GM23338 (cell line): ENCODE results near the gene KLK13. TPM values are rescaled to one million over a fixed set of nuclear protein-coding genes. Genes with fewer than 3 reads are reported as not detected.

ENCODE experiments used
- ATAC-seq: fragments of 200-7000 bp; cut with Tn5 transposase; 3 replicates; pipeline ENCODE4 v1.9.1; 2020
- DNase-seq: peaks from one replicate; pipeline ENCODE4 v3.0.0-alpha.2; 2015; ENCODE audit warnings: low spot score
- H2AFZ ChIP-seq: fragments of 200-600 bp; sonication (generic); 2 replicates; pipeline ENCODE4 v1.8.0; 2016; ENCODE audit warnings: antibody characterized with exemption, mild to moderate bottlenecking, moderate library complexity
- H3F3A ChIP-seq: fragments of 200-600 bp; sonication (generic); replicated peaks from 2 replicates; pipeline ENCODE4 v1.8.0; 2017; ENCODE audit warnings: antibody characterized with exemption, mixed run types, low read depth
- H3K27ac ChIP-seq: fragments of 200-600 bp; sonication (generic); 2 replicates; pipeline ENCODE4 v1.6.1; 2016; ENCODE audit warnings: low read depth
- H3K27me3 ChIP-seq: fragments of 200-600 bp; sonication (generic); 2 replicates; pipeline ENCODE4 v1.8.0; 2016; ENCODE audit warnings: mild to moderate bottlenecking, mixed run types, moderate library complexity; ENCODE audit not compliant: insufficient read depth
- H3K36me3 ChIP-seq: fragments of 200-600 bp; sonication (generic); 2 replicates; pipeline ENCODE4 v1.8.0; 2016; ENCODE audit warnings: mild to moderate bottlenecking; ENCODE audit not compliant: insufficient read depth
- H3K4me1 ChIP-seq: fragments of 200-600 bp; sonication (generic); 2 replicates; pipeline ENCODE4 v1.8.0; 2016; ENCODE audit warnings: mild to moderate bottlenecking, moderate library complexity; ENCODE audit not compliant: insufficient read depth
- H3K4me2 ChIP-seq: fragments of 200-600 bp; sonication (generic); 2 replicates; pipeline ENCODE4 v1.7.1; 2017; ENCODE audit warnings: mixed run types
- H3K4me3 ChIP-seq: fragments of 200-600 bp; sonication (generic); 2 replicates; pipeline ENCODE4 v1.6.1; 2016; ENCODE audit warnings: mixed run types
- H3K79me2 ChIP-seq: fragments of 200-600 bp; sonication (generic); replicated peaks from 2 replicates; pipeline ENCODE4 v1.8.0; 2017; ENCODE audit warnings: mild to moderate bottlenecking; ENCODE audit not compliant: insufficient read depth
- H3K9me2 ChIP-seq: fragments of 200-600 bp; sonication (generic); 2 replicates; pipeline ENCODE4 v1.8.0; 2017; ENCODE audit not compliant: insufficient read depth
- H4K20me1 ChIP-seq: fragments of 200-600 bp; sonication (generic); replicated peaks from 2 replicates; pipeline ENCODE4 v1.8.0; 2017; ENCODE audit warnings: mild to moderate bottlenecking; ENCODE audit not compliant: insufficient read depth
- H3K27ac Mint-ChIP-seq: 2 replicates; pipeline ENCODE4 v1.8.0; 2020; ENCODE audit warnings: inconsistent platforms, mild to moderate bottlenecking, moderate library complexity, mixed read lengths
- H3K27me3 Mint-ChIP-seq: 3 replicates; pipeline ENCODE4 v1.8.0; 2022; ENCODE audit warnings: low read depth, mild to moderate bottlenecking, moderate library complexity, mixed read lengths, inconsistent platforms; ENCODE audit not compliant: insufficient read depth, poor library complexity
- H3K36me3 Mint-ChIP-seq: 3 replicates; pipeline ENCODE4 v1.8.0; 2021; ENCODE audit warnings: low read depth, mild to moderate bottlenecking, inconsistent platforms, moderate library complexity, mixed read lengths
- H3K4me1 Mint-ChIP-seq: 3 replicates; pipeline ENCODE4 v1.8.0; 2020; ENCODE audit warnings: mild to moderate bottlenecking, inconsistent platforms, mixed read lengths
- H3K4me3 Mint-ChIP-seq: 3 replicates; pipeline ENCODE4 v1.8.0; 2021; ENCODE audit warnings: moderate library complexity, mild to moderate bottlenecking, inconsistent platforms, mixed read lengths
- H3K9me3 Mint-ChIP-seq: 3 replicates; pipeline ENCODE4 v1.8.0; 2020; ENCODE audit warnings: moderate library complexity, mild to moderate bottlenecking, inconsistent platforms, mixed read lengths
- CREB1 ChIP-seq: fragments of 250-450 bp; sonication (Bioruptor Pico); IDR thresholded peaks from 2 replicates; pipeline ENCODE4 v1.5.0; 2020; ENCODE audit warnings: low read depth, mild to moderate bottlenecking, moderate library complexity
- EZH2 ChIP-seq: fragments of 200-600 bp; sonication (generic); IDR thresholded peaks from one replicate; pipeline ENCODE4 v1.8.0; 2017; ENCODE audit warnings: antibody characterized with exemption, mild to moderate bottlenecking, low read depth; ENCODE audit not compliant: unreplicated experiment
- EZH2phosphoT487 ChIP-seq: fragments of 200-600 bp; sonication (generic); IDR thresholded peaks from one replicate; pipeline ENCODE4 v1.8.1; 2018; ENCODE audit warnings: antibody characterized with exemption; ENCODE audit not compliant: unreplicated experiment
- JUNB ChIP-seq: IDR thresholded peaks from one replicate; pipeline ENCODE4 v1.6.1; 2016; ENCODE audit warnings: antibody characterized with exemption; ENCODE audit not compliant: unreplicated experiment
- NANOG ChIP-seq: IDR thresholded peaks from 2 replicates; pipeline ENCODE4 v1.6.1; 2016; ENCODE audit warnings: antibody characterized with exemption, borderline replicate concordance
- POLR2AphosphoS5 ChIP-seq: IDR thresholded peaks from 2 replicates; pipeline ENCODE4 v1.6.1; 2016; ENCODE audit warnings: antibody characterized with exemption, low read depth
- STAT1 ChIP-seq: IDR thresholded peaks from one replicate; pipeline ENCODE4 v1.6.1; 2016; ENCODE audit warnings: antibody characterized with exemption; ENCODE audit not compliant: unreplicated experiment
- ZNF114 ChIP-seq: fragments of 250-450 bp; sonication (Bioruptor Pico); IDR thresholded peaks from 2 replicates; pipeline ENCODE4 v1.5.0; 2020; ENCODE audit warnings: mild to moderate bottlenecking, moderate library complexity
- ZNF331 ChIP-seq: fragments of 250-450 bp; sonication (Bioruptor Pico); IDR thresholded peaks from 2 replicates; pipeline ENCODE4 v1.5.0; 2020; ENCODE audit warnings: low read depth, mild to moderate bottlenecking, moderate library complexity
- polyA plus RNA-seq: library from polyadenylated mRNA; unstranded; fragments of >200 nt; fragmentation: Nextera tagmentation; extraction: Ambion mirVana; gene quantifications from 2 replicates; pipeline ENCODE4 v1.2.1, GENCODE V29; 2016
- total RNA-seq: library from RNA; depleted of rRNA; stranded (reverse); fragments of >200 nt; shearing (Covaris generic); gene quantifications from 2 replicates; pipeline ENCODE4 v1.2.3, GENCODE V29; 2014
- TF ChIP-seq, protein P1 (sequence below): IDR thresholded peaks from one replicate; pipeline ENCODE4 v1.6.1; 2018; ENCODE audit warnings: antibody characterized with exemption; ENCODE audit not compliant: unreplicated experiment
- TF ChIP-seq, protein P2 (sequence below), 2 experiments: fragments of 200-600 bp in 1 of 2; sonication (generic) in 1 of 2; conservative IDR thresholded peaks; 2 replicates each; pipeline versions ENCODE4 v1.5.1 to v1.6.1; 2016 to 2017; ENCODE audit warnings: antibody characterized with exemption in 2 of 2, low read depth in 2 of 2, mild to moderate bottlenecking in 2 of 2, moderate library complexity in 1 of 2
- TF ChIP-seq, protein P3 (sequence below): fragments of 250-450 bp; sonication (Bioruptor Pico); IDR thresholded peaks from 2 replicates; pipeline ENCODE4 v1.5.0; 2020; ENCODE audit warnings: mild to moderate bottlenecking, moderate library complexity
- TF ChIP-seq, protein P4 (sequence below): IDR thresholded peaks from 2 replicates; pipeline ENCODE4 v1.6.1; 2016; ENCODE audit warnings: antibody characterized with exemption

KLK13 gene
- total and polyA plus RNA-seq, 2 experiments from 2014 or later = 4.5 to 5.7 TPM

DNA sequence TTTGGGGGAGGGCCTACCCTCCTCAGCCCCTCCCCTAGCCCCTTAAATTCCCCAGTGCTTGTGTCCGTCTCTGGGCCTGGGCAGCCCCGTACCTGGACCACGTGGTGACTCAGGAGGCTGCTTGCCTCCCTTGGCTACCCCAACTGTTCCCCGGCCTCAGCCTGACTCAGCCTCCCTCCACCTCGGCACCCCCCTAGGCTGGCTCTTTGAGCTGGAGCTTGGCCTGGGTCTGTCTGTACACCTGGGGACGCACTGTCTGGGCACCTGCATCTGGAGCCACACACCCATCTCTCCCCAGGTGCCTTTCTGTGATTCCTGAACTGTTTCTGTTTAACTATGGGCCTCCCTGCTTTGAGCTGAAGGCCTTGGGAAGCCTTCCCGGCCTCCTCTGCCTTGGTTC is 19.6 kb upstream of the KLK13 start:
- Histone ChIP-seq H3K4me1 (no peaks in the 10 kb centered on the region), H3F3A (no peaks in the 10 kb centered on the region), H3K4me2 (no peak overlapping the region), H3K79me2 (no peaks in the 10 kb centered on the region), H3K27me3 (no peaks in the 10 kb centered on the region), H4K20me1 (no peaks in the 10 kb centered on the region), H3K27ac (no peak overlapping the region), H3K36me3 (no peaks in the 10 kb centered on the region), H3K9me2 (no peaks in the 10 kb centered on the region), H2AFZ (no peak overlapping the region), H3K4me3 (no peak overlapping the region)
- H3K36me3 Mint-ChIP-seq = no peaks in the 10 kb centered on the region; the same call in 2 of the 3 replicates
- no peak for ATAC-seq
- TF ChIP-seq NANOG = no peak
- TF ChIP-seq, protein P1, sequence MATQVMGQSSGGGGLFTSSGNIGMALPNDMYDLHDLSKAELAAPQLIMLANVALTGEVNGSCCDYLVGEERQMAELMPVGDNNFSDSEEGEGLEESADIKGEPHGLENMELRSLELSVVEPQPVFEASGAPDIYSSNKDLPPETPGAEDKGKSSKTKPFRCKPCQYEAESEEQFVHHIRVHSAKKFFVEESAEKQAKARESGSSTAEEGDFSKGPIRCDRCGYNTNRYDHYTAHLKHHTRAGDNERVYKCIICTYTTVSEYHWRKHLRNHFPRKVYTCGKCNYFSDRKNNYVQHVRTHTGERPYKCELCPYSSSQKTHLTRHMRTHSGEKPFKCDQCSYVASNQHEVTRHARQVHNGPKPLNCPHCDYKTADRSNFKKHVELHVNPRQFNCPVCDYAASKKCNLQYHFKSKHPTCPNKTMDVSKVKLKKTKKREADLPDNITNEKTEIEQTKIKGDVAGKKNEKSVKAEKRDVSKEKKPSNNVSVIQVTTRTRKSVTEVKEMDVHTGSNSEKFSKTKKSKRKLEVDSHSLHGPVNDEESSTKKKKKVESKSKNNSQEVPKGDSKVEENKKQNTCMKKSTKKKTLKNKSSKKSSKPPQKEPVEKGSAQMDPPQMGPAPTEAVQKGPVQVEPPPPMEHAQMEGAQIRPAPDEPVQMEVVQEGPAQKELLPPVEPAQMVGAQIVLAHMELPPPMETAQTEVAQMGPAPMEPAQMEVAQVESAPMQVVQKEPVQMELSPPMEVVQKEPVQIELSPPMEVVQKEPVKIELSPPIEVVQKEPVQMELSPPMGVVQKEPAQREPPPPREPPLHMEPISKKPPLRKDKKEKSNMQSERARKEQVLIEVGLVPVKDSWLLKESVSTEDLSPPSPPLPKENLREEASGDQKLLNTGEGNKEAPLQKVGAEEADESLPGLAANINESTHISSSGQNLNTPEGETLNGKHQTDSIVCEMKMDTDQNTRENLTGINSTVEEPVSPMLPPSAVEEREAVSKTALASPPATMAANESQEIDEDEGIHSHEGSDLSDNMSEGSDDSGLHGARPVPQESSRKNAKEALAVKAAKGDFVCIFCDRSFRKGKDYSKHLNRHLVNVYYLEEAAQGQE = no peak
- TF ChIP-seq, protein P2, sequence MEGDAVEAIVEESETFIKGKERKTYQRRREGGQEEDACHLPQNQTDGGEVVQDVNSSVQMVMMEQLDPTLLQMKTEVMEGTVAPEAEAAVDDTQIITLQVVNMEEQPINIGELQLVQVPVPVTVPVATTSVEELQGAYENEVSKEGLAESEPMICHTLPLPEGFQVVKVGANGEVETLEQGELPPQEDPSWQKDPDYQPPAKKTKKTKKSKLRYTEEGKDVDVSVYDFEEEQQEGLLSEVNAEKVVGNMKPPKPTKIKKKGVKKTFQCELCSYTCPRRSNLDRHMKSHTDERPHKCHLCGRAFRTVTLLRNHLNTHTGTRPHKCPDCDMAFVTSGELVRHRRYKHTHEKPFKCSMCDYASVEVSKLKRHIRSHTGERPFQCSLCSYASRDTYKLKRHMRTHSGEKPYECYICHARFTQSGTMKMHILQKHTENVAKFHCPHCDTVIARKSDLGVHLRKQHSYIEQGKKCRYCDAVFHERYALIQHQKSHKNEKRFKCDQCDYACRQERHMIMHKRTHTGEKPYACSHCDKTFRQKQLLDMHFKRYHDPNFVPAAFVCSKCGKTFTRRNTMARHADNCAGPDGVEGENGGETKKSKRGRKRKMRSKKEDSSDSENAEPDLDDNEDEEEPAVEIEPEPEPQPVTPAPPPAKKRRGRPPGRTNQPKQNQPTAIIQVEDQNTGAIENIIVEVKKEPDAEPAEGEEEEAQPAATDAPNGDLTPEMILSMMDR (conservative IDR thresholded peaks at IDR 0.05; ENCODE audit: low read depth in 2 of 2) = no peak
- no peak for TF ChIP-seq ZNF331 (CRISPR knock-in tag)
- TF ChIP-seq, protein P3, sequence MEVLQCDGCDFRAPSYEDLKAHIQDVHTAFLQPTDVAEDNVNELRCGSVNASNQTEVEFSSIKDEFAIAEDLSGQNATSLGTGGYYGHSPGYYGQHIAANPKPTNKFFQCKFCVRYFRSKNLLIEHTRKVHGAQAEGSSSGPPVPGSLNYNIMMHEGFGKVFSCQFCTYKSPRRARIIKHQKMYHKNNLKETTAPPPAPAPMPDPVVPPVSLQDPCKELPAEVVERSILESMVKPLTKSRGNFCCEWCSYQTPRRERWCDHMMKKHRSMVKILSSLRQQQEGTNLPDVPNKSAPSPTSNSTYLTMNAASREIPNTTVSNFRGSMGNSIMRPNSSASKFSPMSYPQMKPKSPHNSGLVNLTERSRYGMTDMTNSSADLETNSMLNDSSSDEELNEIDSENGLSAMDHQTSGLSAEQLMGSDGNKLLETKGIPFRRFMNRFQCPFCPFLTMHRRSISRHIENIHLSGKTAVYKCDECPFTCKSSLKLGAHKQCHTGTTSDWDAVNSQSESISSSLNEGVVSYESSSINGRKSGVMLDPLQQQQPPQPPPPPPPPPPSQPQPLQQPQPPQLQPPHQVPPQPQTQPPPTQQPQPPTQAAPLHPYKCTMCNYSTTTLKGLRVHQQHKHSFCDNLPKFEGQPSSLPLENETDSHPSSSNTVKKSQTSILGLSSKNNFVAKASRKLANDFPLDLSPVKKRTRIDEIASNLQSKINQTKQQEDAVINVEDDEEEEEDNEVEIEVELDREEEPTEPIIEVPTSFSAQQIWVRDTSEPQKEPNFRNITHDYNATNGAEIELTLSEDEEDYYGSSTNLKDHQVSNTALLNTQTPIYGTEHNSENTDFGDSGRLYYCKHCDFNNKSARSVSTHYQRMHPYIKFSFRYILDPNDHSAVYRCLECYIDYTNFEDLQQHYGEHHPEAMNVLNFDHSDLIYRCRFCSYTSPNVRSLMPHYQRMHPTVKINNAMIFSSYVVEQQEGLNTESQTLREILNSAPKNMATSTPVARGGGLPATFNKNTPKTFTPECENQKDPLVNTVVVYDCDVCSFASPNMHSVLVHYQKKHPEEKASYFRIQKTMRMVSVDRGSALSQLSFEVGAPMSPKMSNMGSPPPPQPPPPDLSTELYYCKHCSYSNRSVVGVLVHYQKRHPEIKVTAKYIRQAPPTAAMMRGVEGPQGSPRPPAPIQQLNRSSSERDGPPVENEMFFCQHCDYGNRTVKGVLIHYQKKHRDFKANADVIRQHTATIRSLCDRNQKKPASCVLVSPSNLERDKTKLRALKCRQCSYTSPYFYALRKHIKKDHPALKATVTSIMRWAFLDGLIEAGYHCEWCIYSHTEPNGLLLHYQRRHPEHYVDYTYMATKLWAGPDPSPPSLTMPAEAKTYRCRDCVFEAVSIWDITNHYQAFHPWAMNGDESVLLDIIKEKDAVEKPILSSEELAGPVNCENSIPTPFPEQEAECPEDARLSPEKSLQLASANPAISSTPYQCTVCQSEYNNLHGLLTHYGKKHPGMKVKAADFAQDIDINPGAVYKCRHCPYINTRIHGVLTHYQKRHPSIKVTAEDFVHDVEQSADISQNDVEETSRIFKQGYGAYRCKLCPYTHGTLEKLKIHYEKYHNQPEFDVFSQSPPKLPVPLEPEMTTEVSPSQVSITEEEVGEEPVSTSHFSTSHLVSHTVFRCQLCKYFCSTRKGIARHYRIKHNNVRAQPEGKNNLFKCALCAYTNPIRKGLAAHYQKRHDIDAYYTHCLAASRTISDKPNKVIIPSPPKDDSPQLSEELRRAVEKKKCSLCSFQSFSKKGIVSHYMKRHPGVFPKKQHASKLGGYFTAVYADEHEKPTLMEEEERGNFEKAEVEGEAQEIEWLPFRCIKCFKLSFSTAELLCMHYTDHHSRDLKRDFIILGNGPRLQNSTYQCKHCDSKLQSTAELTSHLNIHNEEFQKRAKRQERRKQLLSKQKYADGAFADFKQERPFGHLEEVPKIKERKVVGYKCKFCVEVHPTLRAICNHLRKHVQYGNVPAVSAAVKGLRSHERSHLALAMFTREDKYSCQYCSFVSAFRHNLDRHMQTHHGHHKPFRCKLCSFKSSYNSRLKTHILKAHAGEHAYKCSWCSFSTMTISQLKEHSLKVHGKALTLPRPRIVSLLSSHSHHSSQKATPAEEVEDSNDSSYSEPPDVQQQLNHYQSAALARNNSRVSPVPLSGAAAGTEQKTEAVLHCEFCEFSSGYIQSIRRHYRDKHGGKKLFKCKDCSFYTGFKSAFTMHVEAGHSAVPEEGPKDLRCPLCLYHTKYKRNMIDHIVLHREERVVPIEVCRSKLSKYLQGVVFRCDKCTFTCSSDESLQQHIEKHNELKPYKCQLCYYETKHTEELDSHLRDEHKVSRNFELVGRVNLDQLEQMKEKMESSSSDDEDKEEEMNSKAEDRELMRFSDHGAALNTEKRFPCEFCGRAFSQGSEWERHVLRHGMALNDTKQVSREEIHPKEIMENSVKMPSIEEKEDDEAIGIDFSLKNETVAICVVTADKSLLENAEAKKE (CRISPR knock-in tag) = no peak
- TF ChIP-seq CREB1 (CRISPR knock-in tag) = no peak
- TF ChIP-seq POLR2AphosphoS5 = no peak
- no peak for TF ChIP-seq ZNF114 (CRISPR knock-in tag)
- TF ChIP-seq, protein P4, sequence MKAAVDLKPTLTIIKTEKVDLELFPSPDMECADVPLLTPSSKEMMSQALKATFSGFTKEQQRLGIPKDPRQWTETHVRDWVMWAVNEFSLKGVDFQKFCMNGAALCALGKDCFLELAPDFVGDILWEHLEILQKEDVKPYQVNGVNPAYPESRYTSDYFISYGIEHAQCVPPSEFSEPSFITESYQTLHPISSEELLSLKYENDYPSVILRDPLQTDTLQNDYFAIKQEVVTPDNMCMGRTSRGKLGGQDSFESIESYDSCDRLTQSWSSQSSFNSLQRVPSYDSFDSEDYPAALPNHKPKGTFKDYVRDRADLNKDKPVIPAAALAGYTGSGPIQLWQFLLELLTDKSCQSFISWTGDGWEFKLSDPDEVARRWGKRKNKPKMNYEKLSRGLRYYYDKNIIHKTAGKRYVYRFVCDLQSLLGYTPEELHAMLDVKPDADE = no peak
- TF ChIP-seq EZH2phosphoT487 = no peak
- TF ChIP-seq EZH2 = no peak
- TF ChIP-seq JUNB = no peak
- no peak for TF ChIP-seq STAT1
- H3K4me1 Mint-ChIP-seq = peaks cover 23% of the 10 kb centered on the region
- H3K27ac Mint-ChIP-seq = no peak overlapping the region
- H3K27me3 Mint-ChIP-seq = peaks cover 26% of the 10 kb centered on the region
- H3K4me3 Mint-ChIP-seq = no peak overlapping the region
- no peaks in the 10 kb centered on the region for H3K9me3 Mint-ChIP-seq
- DNase-seq = no peak
